Measurements from ENCODE around the gene NUDCD3. TPM values are rescaled to one million over a fixed set of nuclear protein-coding genes. Genes with fewer than 3 reads are reported as not detected.
"Not testable (repeated sequence)": the region's sequence is repeated elsewhere in the genome, so short reads cannot be mapped to it uniquely, and the experiment has no call there.

Gene NUDCD3
- total RNA-seq, 1 experiment from 2014 or later = 76.2 TPM

GRCh38 chr7:44447874-44448425, 42.5 kb downstream of the NUDCD3 start:
- DNase-seq (ENCODE audit: low read depth) = no peak

GRCh38 chr7:44445986-44446671, 44.3 kb downstream of the NUDCD3 start:
- DNase-seq (ENCODE audit: low read depth) = no peak

DNA sequence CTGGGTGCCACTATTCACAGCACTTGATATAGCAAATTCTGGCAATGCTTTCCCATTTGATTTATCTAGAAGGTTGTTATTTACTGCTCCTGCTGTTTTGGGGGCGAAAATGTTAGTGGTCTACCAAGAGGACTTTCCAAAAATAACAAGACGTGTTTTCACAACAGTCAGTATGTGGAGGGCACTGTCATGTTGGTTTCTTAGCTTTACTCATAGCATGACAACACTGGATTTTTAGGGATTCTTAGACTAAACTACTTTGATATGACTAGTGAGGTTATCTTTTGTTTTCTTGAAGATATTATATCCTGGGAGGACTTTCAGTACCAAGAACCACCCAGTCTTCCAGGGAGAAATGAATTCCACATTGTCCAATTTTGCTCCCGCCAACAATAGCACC, 49.4 kb downstream of the NUDCD3 start:
- DNase-seq (ENCODE audit: low read depth) = no peak

DNA sequence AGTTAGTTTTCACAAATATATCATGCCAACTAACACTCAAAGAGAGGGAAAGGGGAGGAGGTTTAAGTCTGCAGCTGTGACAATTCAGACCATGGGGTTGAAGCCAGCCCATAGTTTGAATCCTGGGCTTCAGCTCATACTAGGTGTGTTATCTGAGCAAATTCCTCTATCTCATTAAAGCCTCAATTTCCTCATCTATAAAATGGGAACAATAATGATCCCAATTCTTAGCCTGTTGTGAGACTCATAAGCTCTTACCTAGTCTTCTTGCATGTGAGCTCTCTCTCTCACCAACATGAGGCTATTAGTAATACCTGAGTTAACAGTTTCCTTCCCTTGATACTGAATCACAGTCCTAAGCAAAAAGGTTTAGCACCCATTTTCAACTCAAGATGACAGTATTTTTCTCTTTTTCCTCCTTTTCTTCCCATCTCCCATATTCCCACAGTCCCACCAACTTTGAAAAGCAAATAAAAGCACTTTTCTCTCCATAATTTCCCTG, 49.8 kb downstream of the NUDCD3 start:
- no peak for DNase-seq (ENCODE audit: low read depth)

DNA sequence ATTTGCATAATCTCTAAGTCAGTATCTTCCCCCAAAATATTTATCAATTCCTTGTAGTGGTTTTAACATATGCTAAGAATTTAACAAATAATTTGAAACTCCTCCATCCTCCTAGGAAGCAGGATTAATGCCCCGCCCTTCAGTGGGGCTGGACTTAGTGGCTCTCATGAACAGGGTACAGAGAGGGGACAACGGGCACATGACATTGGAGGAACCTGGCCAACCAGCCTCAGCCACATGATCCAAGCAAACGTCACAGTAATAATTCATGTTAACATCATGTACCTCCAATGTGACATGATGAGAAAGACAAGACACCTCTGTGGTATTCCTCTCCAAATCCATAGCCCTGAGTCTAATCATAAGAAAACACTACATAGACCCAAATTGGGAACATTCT, 50.5 kb downstream of the NUDCD3 start:
- no peak for DNase-seq (ENCODE audit: low read depth)

- DNase-seq (ENCODE audit: low read depth) = no peak
Observed at GRCh38 chr7:44438816-44439215, 51.6 kb downstream of the NUDCD3 start.

DNA sequence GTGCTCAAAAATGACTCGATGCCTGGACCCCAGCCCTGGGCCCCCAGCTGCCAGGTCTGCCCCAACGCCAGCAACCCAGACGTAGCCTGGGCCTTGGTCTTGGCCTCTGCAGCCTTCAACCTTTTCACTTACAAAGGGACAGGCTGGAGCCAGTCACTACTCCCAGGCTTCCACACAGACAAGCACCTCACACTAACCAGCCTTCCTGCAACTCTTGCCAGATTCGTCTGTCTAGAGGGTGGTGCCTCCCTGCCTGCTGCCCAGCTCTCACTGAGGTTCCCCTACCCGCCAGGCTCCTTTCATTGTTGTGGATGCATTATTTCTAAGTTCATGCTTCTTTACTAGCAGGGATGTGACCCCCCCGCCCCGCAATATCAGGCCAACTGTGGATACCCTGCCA, 56.3 kb downstream of the NUDCD3 start:
- no peak for DNase-seq (ENCODE audit: low read depth)

- no peak for DNase-seq (ENCODE audit: low read depth)
Observed at GRCh38 chr7:44433255-44434022, 57.0 kb downstream of the NUDCD3 start.

GRCh38 chr7:44432381-44432977, 58.0 kb downstream of the NUDCD3 start:
- DNase-seq (ENCODE audit: low read depth) = no peak

DNA sequence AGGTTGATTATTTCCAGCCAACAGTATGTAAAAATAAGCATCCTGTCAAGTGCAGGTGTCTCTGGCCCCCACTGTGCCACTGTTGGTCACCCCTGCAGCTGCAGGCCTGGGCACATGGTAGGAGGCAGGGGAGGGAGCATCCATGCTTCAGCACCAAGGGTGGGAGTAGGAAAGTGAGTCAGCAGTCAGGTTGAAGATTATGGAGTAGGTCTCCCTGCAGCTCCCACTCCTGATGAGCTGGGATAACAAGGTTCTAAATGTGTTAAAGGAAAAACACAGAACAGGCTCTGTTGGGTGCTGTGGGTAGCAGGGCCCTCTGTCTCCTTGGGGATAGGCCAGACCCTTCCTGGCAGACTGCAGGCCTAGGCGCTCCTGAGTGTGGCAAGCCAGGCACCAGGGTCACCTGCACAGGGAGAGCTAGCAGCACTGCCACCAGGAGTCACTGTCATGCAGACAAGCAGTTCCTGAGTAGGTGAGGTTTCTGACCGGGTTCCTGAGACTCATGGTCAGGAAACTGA, 59.3 kb downstream of the NUDCD3 start:
- no peak for DNase-seq (ENCODE audit: low read depth)

DNA sequence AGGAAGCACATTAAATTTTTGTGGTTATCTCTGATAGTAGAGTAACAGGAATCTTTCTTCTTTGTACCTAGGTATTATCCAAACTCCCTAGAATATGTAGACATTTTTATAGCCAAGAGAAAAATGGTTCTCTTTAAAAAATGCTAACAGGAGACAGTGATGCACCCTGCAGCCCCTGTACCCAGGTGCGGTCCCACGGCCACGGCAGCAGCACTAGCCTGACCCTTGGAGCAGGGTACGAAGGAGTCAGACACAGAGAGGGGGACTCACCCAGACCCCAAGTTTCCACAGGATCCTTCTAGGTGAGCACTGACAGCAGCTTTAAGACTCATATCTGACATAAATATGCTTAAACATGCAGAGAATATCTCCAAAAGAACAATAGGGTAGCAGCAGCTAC, 60.4 kb downstream of the NUDCD3 start:
- DNase-seq (ENCODE audit: low read depth) = no peak

- DNase-seq (ENCODE audit: low read depth) = not testable (repeated sequence)
Observed at GRCh38 chr7:44424762-44425161, 65.7 kb downstream of the NUDCD3 start.

DNA sequence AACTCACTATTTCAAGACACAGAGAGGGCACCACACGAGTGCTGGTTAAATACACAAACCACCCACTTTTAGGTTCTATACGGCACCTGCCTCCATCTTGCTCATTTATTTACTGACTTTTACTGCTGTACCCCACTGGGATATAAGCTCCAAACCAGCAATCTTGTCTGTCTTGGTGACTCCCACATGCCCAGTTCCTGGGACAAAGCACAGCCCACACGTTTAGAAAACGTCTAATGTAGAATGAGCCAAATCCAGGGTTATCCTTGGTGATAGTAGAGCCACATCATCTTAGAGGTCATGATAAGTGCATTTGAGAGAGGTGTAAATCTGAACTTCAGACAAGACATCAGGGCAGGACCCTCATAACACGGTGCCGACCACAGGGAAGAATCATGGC, 73.5 kb downstream of the NUDCD3 start:
- DNase-seq (ENCODE audit: low read depth) = no peak

DNA sequence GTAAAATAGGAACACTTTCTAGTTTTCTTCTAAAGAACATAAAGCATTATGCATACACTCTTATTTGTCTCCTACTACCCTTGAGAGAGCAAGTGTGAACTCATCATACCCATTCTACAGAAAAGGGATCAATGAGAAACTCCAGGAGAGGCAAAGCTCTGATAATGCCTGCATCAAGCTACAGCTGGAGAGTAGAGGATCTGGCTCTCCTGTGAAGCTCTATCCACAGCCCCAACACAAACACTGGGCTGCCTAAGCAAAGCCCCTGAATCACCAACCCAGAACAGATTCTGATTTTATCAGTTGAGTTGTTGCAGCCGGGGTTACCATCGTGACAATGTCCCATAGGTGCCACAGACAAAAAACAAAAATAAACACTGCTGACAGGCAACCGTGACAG, 74.9 kb downstream of the NUDCD3 start:
- DNase-seq (ENCODE audit: low read depth) = peak; percentile 94

GRCh38 chr7:44415047-44415446, 75.4 kb downstream of the NUDCD3 start:
- DNase-seq (ENCODE audit: low read depth) = peak; percentile 95

DNA sequence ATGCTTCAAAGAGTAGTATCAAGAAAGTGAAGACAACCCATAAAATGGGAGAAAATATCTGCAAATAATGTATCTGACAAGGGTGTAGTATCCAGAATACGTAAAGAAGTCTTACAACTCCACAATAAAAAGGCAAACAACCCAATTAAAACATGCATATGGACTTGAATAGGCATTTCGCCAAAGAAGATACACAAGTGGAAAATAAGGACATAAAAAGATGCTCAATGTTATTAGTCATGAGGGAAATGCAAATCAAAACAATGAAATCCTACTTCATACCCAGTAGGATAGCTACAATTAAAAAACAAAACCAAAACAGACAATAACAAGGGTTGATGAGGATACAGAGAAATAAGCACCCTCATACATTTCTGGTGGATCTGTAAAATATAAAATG, 79.2 kb downstream of the NUDCD3 start:
- peak; percentile 33 for DNase-seq (ENCODE audit: low read depth)

DNA sequence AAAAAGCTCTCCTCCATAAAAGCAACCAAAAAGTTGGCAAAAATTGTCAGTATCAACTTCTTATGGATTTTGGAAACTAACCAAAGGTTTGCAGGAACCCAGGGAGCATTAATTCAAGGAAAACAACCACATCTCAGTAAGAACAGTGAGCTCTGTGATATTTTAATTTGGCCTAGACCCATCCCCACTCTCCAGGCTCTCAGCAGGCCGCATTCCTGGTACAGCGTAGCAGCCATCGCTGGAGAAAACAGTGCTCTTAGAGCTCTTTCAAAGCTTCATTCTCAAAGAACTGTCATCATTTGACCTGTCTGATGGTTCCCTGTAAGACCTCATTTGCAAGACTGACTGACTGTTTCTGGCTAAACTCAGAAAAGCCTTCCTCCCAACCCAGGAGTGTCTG, 81.9 kb downstream of the NUDCD3 start:
- no peak for DNase-seq (ENCODE audit: low read depth)

- no peak for DNase-seq (ENCODE audit: low read depth)
Observed at GRCh38 chr7:44403775-44404174, 86.7 kb downstream of the NUDCD3 start.

- DNase-seq (ENCODE audit: low read depth) = no peak
Observed at GRCh38 chr7:44403176-44403759, 87.2 kb downstream of the NUDCD3 start.

DNA sequence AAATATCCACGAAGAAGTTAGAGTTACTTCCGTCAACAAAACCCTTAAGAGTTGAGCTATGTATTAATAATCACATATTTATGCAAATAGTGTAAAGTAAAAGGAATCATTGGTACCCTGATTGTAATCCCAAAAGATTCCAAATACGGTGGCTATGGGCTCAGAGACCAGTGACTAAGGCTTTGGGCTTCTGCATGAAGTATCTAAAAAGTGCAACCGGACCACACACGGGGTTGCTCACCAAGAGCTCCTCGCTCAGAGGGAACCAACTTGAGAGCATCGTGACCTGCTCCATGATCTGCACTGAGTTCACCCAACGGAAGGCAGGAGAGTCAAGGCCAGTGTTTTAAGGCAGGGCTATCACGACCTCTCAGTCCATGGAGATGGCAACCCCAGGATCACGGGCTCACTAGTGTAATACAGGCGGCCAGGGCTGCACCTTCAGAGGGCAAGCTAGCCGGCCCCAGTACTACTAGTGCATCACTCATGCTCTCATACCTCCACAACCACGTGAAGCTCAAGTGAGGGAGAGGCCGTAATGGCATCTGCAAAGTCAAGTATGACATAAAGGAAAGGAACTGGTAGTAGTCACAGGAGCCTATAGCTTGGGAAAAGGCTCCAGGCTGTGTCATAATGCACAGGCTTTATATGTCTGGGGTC, 87.9 kb downstream of the NUDCD3 start:
- DNase-seq (ENCODE audit: low read depth) = no peak

- DNase-seq (ENCODE audit: low read depth) = no peak
Observed at GRCh38 chr7:44401692-44402091, 88.8 kb downstream of the NUDCD3 start.
